ENCODE results near the gene CYB5R3.

The CYB5R3 gene

GRCh38 chr22:42644422-42645340 lies 4.5 kb downstream of the CYB5R3 start:
- no peak for DNase-seq

GRCh38 chr22:42643634-42644421 lies 5.4 kb downstream of the CYB5R3 start:
- no peak for DNase-seq

DNA sequence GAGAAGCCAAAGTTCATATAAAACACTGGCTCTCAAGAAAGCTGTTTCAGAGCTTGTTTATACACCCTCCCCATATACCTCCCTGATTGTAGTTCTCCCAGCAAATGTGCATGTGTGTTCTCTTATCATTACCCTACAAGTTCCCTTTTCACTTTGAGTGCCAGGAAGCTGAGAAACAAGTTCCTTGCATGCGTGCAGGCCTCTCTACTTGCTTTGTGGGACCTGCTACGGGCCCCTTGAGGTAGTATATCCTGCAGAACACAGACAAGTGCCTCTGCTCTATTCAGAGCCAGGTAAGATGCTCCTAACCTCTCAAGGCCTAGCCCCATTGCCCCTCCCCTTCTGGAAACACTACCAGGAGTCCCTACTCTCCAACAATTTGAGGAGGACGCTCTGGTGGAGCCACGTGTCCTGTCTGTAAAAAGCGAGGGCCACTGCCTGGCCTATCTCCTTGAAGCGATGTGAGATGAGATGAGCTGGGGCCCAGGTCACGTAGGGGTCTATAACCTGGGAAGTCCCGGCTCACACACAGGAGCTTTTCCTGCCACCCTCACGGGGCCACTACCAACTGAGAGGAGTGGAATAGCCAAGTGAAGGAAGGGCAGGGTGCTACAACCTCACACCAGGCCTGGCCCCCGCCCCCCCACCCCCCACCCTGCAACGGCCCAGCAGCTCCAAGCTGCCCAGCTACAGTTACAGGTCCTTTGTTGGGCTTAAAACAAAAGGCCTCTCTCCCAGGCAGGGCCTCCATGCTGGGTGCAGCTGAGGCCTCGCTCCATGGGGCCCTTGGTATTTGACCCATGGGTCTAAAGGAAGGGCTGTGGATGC lies 6.2 kb downstream of the CYB5R3 start:
- DNase-seq: no peak

- DNase-seq: no peak
These were observed 7.3 kb downstream of the CYB5R3 start for GRCh38 chr22:42641801-42642413.

DNA sequence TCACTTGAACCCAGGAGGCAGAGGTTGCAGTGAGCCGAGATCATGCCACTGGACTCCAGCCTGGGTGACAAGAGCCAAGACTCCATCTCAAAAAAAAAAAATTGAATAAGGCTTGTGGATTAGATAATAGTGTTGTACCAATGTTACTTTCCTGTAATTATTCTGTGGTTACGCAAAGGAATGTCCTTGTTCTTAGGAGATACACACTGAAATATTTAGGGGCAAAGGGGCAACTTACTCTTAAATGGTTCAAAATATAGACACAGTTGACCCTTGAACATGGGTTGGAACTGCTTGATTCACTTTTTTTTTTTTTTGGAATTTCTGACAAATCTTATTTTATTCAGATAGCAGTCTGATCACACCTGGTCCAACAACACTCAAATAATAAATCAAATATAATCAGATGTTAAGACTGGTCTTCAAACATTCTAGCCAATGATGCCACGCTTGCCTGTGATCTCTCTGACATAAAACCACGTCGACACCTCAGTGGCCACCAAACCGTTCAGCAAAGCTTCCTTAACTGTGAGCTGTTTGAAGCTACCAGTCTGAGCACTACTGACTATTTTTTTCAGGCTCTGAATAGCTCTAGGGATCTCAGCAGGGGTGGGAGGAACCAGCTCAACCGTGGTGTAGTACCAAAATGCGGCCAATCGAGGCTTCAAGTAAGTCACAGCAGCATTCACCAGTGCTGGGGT lies 9.5 kb downstream of the CYB5R3 start:
- DNase-seq: no peak

GRCh38 chr22:42637555-42637954 lies 11.6 kb downstream of the CYB5R3 start:
- no peak for DNase-seq

DNA sequence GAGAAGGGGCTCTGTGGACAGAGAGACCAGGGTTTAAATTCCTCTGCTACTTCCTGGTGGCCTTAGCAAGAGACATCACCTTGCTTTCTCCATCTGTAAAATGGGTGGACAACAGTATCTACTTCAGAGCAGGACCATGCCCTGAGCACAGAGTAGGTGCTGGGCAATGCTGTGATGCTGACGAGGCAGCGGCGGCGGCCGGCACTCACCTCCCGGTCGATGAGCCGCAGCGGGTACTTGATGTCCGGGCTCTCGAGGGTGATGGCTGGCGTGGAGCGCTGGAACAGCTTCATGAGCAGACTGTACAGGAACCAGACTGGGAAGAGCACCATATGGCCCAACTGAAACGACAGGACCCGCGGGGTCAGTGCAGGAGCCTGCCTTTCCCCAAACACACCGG lies 12.7 kb downstream of the CYB5R3 start:
- no peak for DNase-seq

- DNase-seq: no peak
These were observed 13.7 kb downstream of the CYB5R3 start for GRCh38 chr22:42635531-42635930.

- no peak for DNase-seq
These were observed 16.2 kb downstream of the CYB5R3 start for GRCh38 chr22:42633013-42633412.

DNA sequence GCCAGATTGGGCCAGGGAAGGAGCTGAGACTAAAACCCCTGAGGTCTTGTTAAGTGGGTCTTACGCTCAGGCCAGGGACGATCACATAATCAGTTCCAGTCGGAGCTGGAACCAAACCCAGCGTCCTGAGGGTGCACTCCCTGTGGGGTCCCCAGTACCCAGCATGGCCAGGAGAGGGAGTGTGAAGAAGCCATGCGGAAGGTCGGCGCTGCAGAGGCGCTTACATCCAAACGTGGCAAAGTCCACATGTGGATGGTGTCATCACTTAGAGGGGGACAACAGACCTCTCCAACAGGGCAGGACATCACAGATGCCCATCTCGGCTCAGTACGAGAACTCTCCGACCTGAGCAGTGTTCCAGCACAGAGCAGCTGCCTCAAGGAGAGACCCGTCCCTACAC lies 17.1 kb downstream of the CYB5R3 start:
- no peak for DNase-seq

GRCh38 chr22:42630901-42631602 lies 18.1 kb downstream of the CYB5R3 start:
- DNase-seq: no peak

DNA sequence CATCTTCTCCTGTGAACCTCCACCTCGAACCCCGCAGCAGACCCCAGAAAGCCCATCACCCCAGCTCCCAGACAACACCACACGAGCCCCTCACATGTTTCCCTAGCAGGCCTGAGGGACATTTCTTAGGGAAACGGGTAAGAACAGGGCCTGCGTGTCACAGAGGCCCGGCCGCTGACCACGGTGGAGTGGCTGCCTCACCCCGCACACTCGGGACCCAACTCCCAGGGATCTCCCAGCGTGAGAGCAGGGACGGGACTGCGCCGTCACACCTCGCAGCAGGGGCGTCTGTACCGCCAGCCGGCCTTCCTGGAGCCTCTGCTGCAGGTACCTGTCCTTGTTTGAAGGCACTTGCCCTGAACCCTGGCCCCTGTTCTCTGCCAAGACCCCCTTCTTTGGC lies 19.0 kb downstream of the CYB5R3 start:
- DNase-seq: no peak

GRCh38 chr22:42627981-42628380 lies 21.2 kb downstream of the CYB5R3 start:
- DNase-seq: no peak

- no peak for DNase-seq
These were observed 22.1 kb downstream of the CYB5R3 start for GRCh38 chr22:42626951-42627625.

DNA sequence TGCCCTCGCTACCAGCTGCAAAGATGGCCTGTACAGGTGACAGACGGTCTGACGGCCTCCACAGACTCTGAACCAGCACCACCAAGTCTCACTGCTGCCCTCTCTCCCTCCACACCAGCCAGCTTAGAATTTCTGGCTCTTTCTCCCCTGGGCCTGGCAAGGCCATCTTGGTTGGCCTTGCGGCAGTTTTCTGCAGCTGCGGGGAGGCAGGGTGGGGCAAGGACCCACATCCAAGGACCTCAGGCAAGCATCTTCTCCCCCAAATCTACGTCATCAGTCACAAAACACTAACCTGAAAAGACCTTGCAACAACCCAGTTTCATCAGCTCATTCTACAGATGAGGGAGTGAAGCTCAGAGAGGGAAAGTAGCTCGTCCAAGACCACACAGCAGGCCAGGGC lies 22.8 kb downstream of the CYB5R3 start:
- no peak for DNase-seq

- DNase-seq: no peak
These were observed 23.8 kb downstream of the CYB5R3 start for GRCh38 chr22:42625416-42625815.

DNA sequence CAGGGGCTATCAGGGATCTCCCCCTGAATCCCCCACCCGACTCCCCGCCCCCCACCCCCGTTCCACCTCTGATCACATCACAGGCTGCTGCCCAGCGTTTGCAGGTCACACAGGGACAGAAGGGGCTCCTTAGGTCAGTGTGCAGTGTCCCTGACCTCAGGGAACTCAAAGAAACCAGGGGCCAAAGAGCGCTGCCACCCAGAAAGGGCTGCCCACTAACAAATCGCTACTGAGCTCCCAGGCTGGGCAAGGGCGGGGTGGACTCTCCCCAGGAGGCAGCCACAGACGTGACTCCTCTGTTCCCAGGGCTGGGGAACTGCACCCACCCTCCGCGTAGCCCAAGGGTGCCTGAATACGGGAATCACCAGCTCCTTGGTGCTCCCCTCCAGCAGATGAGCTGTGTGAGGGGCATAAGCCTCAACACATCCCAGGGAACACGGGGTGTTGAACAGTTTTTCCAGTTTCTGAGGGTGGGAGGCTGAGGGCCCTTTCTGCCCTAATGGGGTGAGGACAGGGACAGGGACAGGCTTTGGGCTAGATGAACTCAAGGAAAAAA lies 24.6 kb downstream of the CYB5R3 start:
- DNase-seq: no peak

- no peak for DNase-seq
These were observed 25.3 kb downstream of the CYB5R3 start for GRCh38 chr22:42623756-42624441.

DNA sequence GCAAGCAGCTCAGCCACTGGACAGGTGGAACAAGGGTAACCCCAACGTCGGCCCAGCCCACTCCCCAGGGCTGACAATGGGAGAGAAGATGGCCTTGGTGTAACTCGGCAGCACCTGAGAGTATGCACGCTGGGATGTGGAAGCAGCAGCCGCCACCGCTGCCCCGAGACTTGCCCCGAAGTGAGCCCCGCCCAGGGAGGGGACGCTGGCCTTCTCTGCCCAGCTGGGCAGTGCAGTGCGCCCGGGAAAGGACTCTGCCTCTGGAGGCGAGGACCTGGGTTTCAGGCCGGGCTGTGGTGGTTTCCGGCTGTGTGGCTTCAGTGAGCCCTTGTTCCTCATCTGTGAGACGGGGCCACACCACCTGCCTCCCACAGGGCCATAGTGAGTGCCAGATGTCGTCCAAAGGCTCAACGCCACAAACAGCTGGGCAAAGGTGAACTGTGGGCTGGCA lies 25.9 kb downstream of the CYB5R3 start:
- no peak for DNase-seq
